ENCODE results near the gene UXS1.
"Not testable (repeated sequence)": the region's sequence is repeated elsewhere in the genome, so short reads cannot be mapped to it uniquely, and the experiment has no call there.

UXS1 gene

GRCh38 chr2:106160786-106161261 is 33.3 kb downstream of the UXS1 start:
- no peak for DNase-seq (ENCODE audit: low spot score)

GRCh38 chr2:106159866-106160785 is 34.0 kb downstream of the UXS1 start:
- no peak for DNase-seq (ENCODE audit: low spot score)

- DNase-seq (ENCODE audit: low spot score): no peak
Measured at GRCh38 chr2:106158871-106159270, 35.2 kb downstream of the UXS1 start.

GRCh38 chr2:106158131-106158530 is 36.0 kb downstream of the UXS1 start:
- DNase-seq (ENCODE audit: low spot score): no peak

- no peak for DNase-seq (ENCODE audit: low spot score)
Measured at GRCh38 chr2:106157416-106157815, 36.7 kb downstream of the UXS1 start.

- DNase-seq (ENCODE audit: low spot score): no peak
Measured at GRCh38 chr2:106156305-106157296, 37.5 kb downstream of the UXS1 start.

GRCh38 chr2:106153781-106154180 is 40.3 kb downstream of the UXS1 start:
- DNase-seq (ENCODE audit: low spot score): no peak

GRCh38 chr2:106147665-106148064 is 46.4 kb downstream of the UXS1 start:
- DNase-seq (ENCODE audit: low spot score): no peak

- DNase-seq (ENCODE audit: low spot score): peak; percentile 80
Measured at GRCh38 chr2:106147159-106147558, 46.9 kb downstream of the UXS1 start.

GRCh38 chr2:106144621-106145331 is 49.3 kb downstream of the UXS1 start:
- DNase-seq (ENCODE audit: low spot score): no peak

GRCh38 chr2:106143495-106144215 is 50.4 kb downstream of the UXS1 start:
- no peak for DNase-seq (ENCODE audit: low spot score)

GRCh38 chr2:106142683-106143082 is 51.4 kb downstream of the UXS1 start:
- DNase-seq (ENCODE audit: low spot score): no peak

- DNase-seq (ENCODE audit: low spot score): no peak
Measured at GRCh38 chr2:106140913-106141312, 53.2 kb downstream of the UXS1 start.

- DNase-seq (ENCODE audit: low spot score): no peak
Measured at GRCh38 chr2:106140113-106140512, 54.0 kb downstream of the UXS1 start.

GRCh38 chr2:106139238-106139935 is 54.7 kb downstream of the UXS1 start:
- DNase-seq (ENCODE audit: low spot score): no peak

GRCh38 chr2:106138543-106139237 is 55.4 kb downstream of the UXS1 start:
- no peak for DNase-seq (ENCODE audit: low spot score)

- DNase-seq (ENCODE audit: low spot score): no peak
Measured at GRCh38 chr2:106137731-106138521, 56.2 kb downstream of the UXS1 start.

- not testable (repeated sequence) for DNase-seq (ENCODE audit: low spot score)
Measured at GRCh38 chr2:106131192-106131591, 62.9 kb downstream of the UXS1 start.
